HFF-Myc (cell line): ENCODE results near the gene RAD51B.

ENCODE experiments used
- DNase-seq: peaks from one replicate; pipeline ENCODE4 v3.0.0-alpha.2; 2011; ENCODE audit warnings: low read depth; ENCODE audit errors: extremely low read depth
- H3K4me3 ChIP-seq: replicated peaks from 2 replicates; pipeline ENCODE4 v1.5.1; 2011; ENCODE audit warnings: low read depth, mild to moderate bottlenecking, control low read depth, low read length
- TF ChIP-seq, protein P1 (sequence below): IDR thresholded peaks from 2 replicates; pipeline ENCODE4 v1.5.1; 2012; ENCODE audit warnings: mild to moderate bottlenecking, low read depth, low read length, control low read depth; ENCODE audit errors: missing control alignments

RAD51B gene

DNA sequence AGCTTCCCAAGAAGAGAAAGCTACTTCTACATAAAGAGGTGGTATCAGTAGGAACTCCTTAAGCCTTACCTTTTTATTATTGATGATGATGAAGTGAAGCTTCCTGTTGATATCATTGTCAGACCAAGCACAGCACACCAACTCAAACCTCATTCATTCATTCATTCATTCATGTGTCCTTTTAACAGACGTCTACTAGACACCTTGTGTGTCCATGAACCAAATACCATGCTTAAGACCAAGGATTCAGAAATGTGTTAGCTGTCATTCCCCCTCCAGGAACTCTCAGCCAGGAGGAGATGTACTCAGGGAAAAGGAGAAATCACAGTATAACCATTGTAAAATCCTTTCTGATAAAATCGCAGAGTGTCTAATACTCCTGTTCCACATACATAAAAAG lies 778.5 kb downstream of the RAD51B start:
- no peak for DNase-seq
- TF ChIP-seq, protein P1, sequence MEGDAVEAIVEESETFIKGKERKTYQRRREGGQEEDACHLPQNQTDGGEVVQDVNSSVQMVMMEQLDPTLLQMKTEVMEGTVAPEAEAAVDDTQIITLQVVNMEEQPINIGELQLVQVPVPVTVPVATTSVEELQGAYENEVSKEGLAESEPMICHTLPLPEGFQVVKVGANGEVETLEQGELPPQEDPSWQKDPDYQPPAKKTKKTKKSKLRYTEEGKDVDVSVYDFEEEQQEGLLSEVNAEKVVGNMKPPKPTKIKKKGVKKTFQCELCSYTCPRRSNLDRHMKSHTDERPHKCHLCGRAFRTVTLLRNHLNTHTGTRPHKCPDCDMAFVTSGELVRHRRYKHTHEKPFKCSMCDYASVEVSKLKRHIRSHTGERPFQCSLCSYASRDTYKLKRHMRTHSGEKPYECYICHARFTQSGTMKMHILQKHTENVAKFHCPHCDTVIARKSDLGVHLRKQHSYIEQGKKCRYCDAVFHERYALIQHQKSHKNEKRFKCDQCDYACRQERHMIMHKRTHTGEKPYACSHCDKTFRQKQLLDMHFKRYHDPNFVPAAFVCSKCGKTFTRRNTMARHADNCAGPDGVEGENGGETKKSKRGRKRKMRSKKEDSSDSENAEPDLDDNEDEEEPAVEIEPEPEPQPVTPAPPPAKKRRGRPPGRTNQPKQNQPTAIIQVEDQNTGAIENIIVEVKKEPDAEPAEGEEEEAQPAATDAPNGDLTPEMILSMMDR: no peak
- no peak overlapping the region for H3K4me3 ChIP-seq

DNA sequence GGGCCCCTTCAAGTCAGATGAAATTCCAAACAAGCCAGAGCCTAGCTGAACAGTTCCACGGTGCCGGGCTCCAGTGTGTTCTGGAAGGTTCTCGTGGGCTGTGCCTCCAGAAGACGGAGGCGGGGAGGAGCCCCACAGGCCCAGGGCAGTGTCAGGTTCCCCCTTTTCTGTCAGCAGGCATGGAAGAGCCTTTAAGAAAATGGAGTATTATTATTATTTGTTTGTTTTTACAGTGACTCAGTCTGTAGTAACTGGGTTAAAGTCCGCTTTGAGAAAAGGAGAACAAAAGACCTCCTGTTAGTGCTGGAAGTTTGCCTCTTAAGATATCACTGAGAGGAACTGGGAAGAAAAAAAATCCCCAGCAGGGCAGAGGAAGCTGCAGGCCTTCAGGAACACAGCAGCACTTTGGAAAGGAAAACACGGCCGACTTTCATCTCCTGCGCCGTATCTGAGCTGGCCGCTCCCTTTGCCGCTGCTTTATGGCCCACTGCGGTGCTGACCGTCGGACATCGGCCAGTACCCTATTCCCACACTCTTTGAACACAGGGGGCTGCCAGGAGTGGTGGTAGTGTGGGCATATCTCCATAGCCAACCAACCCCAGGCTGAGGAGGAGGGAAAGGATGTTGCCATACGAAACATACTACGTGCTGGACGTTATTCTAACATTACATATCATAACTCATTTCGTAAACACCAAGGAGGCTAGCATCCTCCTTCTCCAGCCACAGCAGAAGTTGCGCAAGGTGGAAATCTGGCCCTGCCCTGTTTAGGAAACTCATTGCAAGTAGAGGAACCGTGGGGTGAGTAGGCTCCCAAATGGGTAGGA lies 779.3 kb downstream of the RAD51B start:
- TF ChIP-seq, protein P1: no peak
- no peak overlapping the region for H3K4me3 ChIP-seq
- no peak for DNase-seq

DNA sequence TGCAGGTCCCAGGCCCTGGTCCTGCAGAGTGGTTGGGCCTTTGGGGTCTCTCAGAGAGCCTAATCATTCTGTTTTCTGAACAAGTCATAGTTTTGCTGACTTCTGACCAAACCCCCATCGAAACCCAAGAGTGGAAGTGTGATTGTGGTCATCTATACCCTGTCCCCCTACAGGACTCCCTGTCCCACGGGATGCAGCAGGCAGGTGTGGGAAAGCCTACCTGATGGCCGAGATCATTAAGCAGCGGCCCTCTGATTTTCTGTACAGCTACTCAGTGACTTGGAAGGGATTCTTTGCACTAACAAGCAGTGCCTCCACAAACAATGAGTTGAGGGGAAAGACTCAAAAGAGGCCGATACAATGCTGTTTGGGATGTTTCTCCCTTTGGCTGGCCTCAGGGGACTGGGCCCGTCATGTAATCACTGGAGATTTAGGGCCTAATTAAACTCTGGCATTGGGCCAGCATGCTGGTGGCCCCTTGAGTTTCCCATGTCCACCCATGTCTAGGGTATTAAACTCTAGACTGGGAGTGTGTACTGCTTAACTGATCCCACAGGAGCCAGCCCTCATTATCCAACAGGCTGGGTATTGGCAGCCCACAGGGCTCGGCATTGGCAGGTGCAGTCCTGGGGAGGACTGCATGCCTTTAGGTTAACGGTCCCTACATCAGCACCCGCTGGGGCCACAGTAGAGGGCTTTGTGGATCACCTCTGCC lies 780.5 kb downstream of the RAD51B start:
- no peak for DNase-seq
- TF ChIP-seq, protein P1: no peak
- no peak overlapping the region for H3K4me3 ChIP-seq

DNA sequence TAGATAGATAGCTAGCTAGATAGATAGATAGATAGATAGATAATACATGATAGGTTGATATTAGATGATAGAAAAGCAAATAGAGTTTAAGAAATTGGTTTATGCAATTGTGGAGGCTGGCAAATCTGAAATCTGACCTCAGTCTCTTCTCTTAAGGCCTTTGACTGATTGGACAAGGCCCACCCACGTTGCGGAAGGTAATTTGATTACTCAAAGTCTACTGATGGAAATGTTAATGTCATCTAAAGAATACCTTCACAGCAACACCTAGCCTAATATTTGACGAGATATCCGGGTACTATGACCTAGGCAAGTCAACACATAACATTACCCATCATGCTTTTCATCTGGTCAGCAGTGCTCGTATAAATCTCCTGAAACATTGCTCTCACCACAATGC lies 782.9 kb downstream of the RAD51B start:
- TF ChIP-seq, protein P1: no peak
- H3K4me3 ChIP-seq: no peak overlapping the region

DNA sequence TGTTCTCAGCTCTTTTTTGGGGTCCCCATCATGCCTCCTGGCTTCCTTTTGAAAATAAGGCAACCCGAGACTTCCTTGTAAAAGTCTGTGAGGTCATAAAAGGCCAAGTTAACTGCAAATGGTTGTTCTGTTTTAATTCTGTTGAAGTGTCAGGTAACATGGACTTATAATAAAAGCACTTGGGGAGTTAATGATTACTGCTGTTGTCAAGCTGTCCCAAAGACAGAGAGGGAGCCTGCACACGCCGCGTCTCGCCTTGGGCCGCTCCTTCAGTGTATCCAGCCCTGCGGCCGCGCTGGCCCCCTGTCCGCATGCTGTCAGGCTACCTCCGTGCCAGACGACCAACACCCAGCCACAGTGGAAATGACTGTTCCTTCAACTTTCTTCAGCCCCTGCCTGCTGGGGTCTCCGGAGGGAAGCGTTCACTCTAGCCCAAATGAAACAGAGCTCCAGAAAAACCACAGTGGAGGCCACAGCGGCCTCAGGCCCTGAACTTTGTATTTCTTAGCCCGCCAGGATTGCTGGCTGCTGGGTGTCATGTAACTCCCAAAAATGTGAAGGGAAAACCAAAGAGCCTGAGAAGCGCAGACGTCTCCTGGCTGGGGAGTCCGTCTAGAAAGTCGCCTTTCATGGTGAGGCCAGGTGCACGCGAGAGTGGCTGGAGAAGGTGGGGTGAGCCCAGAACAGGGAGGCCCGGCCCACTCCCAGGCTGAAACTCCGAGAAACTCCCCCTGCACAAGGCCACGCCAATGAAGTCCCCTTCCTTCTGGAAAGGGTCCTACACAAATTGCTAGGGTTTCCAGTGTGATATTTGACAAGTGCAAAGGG lies 784.2 kb downstream of the RAD51B start:
- TF ChIP-seq, protein P1: no peak
- DNase-seq: no peak

More for the DNA sequence above, 782.9 kb downstream of the RAD51B start:
- DNase-seq: no peak

DNA sequence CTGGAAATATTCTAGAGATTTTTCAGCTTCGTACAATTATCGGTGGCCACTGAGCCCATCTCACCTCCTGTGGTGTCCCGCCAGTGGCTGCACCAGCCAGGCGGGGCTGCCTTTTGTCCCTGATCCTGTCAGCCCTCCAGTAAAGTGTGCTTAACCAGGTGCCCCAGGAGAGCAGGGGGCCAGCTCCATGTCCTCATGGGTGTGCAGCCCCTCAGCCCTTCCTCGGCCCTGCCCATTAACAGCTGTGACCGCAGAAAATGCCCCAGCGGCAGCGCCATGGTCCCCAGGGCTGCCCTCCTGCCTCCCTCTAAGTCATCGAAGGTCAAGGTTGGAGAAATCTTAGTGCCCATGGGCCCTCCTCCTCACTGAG lies 784.8 kb downstream of the RAD51B start:
- H3K4me3 ChIP-seq: no peak overlapping the region
- TF ChIP-seq, protein P1: no peak
- no peak for DNase-seq

More for the DNA sequence above, 784.2 kb downstream of the RAD51B start:
- no peak overlapping the region for H3K4me3 ChIP-seq
